A673 (cell line): ENCODE measurements around the gene C4orf54. TPM values are rescaled to one million over a fixed set of nuclear protein-coding genes. Genes with fewer than 3 reads are reported as not detected.

ENCODE experiments used
- BruUV-seq: library from RNA; stranded (reverse); fragments of 400-500 nt; replicated peaks from 2 replicates; lab custom pipeline; 2021; lab: Mats Ljungman, UMichigan
- CTCF ChIA-PET: fragments of 300-600 bp; sonication (Branson Sonifier 250); formaldehyde crosslinking; loops from one replicate; lab custom pipeline; 2022; ENCODE audit warnings: antibody characterized with exemption; lab: Charles Lee
- POLR2A ChIA-PET: fragments of 300-600 bp; sonication (Branson Sonifier 250); formaldehyde crosslinking; loops from one replicate; lab custom pipeline; 2022; ENCODE audit warnings: antibody characterized with exemption; ENCODE audit not compliant: low non-redundant PET; lab: Charles Lee
- DNase-seq: peaks from one replicate; pipeline ENCODE4 v3.0.0-alpha.2; 2015; ENCODE audit warnings: low spot score
- H3K27ac ChIP-seq: fragments of 200-600 bp; sonication (generic); 2 replicates; pipeline ENCODE4 v1.5.1; 2016; ENCODE audit warnings: mixed run types, low read depth, mild to moderate bottlenecking, mixed read lengths, antibody characterized with exemption, low read length; ENCODE audit not compliant: poor library complexity, severe bottlenecking
- H3K27me3 ChIP-seq: fragments of 200-600 bp; sonication (generic); replicated peaks from 2 replicates; pipeline ENCODE4 v1.6.1; 2017; ENCODE audit warnings: mixed run types, low read depth, mild to moderate bottlenecking, mixed read lengths, antibody characterized with exemption, low read length; ENCODE audit not compliant: insufficient read depth, poor library complexity
- H3K36me3 ChIP-seq: fragments of 200-600 bp; sonication (generic); 2 replicates; pipeline ENCODE4 v1.6.1; 2016; ENCODE audit warnings: mixed run types, mild to moderate bottlenecking, mixed read lengths, antibody characterized with exemption, low read length; ENCODE audit not compliant: insufficient read depth, poor library complexity, severe bottlenecking
- H3K4me1 ChIP-seq: fragments of 200-600 bp; sonication (generic); 2 replicates; pipeline ENCODE4 v1.6.1; 2017; ENCODE audit warnings: mixed run types, mild to moderate bottlenecking, mixed read lengths, antibody characterized with exemption, low read length; ENCODE audit not compliant: insufficient read depth, poor library complexity, severe bottlenecking
- H3K4me3 ChIP-seq: fragments of 200-600 bp; sonication (generic); 2 replicates; pipeline ENCODE4 v1.5.1; 2016; ENCODE audit warnings: low read depth, mixed run types, mild to moderate bottlenecking, mixed read lengths, low read length; ENCODE audit not compliant: poor library complexity, severe bottlenecking
- H3K9me3 ChIP-seq: fragments of 200-600 bp; sonication (generic); 2 replicates; pipeline ENCODE4 v1.6.1; 2016; ENCODE audit warnings: mixed run types, low read depth, mild to moderate bottlenecking, mixed read lengths, antibody characterized with exemption, low read length; ENCODE audit not compliant: poor library complexity, severe bottlenecking
- EZH2 ChIP-seq: fragments of 200-600 bp; sonication (generic); IDR thresholded peaks from 2 replicates; pipeline ENCODE4 v1.6.1; 2017; ENCODE audit warnings: borderline replicate concordance, low read depth, mild to moderate bottlenecking, mixed read lengths, antibody characterized with exemption, low read length; ENCODE audit not compliant: poor library complexity, severe bottlenecking
- intact Hi-C: fragments of 100-400 bp; cut with micrococcal nuclease; formaldehyde crosslinking; loops from one replicate; pipeline ENCODE4 v1.10.0; 2022; ENCODE audit not compliant: unreplicated experiment
- total RNA-seq: library from RNA; stranded (reverse); gene quantifications from 2 replicates; pipeline ENCODE4 v1.2.3, GENCODE V29; 2021
- TF ChIP-seq, protein P1 (sequence below): fragments of 300-800, 200-600 bp; sonication (generic); conservative IDR thresholded peaks from 2 replicates; pipeline ENCODE4 v1.5.1; 2017; ENCODE audit warnings: low read depth, mild to moderate bottlenecking, antibody characterized with exemption, low read length, moderate library complexity, mixed read lengths

C4orf54 gene
- total RNA-seq, 1 experiment from 2014 or later = not detected

DNA sequence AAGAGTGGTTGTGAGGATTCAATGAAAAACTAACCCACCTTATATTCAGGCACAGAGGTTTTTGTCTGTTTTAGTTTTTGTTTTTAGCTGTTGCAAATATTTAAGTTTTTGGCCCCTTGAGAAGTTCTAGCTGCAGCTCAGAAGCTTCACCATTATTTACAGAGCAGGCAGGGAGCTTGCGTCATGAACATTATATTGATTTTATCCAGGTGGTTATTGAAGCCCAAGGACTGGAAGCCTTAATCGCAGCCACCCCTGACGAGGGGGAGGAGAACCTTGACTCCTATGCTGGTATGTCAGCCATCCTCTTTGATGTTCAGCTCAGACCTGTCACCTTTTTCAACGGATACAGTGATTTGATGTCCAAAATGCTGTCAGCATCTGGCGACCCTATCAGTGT is 44.9 kb downstream of the C4orf54 start:
- ChIA-PET POLR2A (no interaction called here), CTCF (interaction anchor here (0.5 kb wide), 1 partner anchor 10 kb away, joined by 3 read pairs; no protein-coding TSS in a partner anchor)
- Histone ChIP-seq H3K9me3 (no peaks in the 10 kb centered on the region), H3K4me1 (no peaks in the 10 kb centered on the region), H3K27ac (no peak overlapping the region), H3K36me3 (no peaks in the 10 kb centered on the region), H3K4me3 (no peak overlapping the region), H3K27me3 (peaks cover 57% of the 10 kb centered on the region)
- BruUV-seq = no TSS peak
- DNase-seq = no peak
- intact Hi-C loops = no loop called here
- no peak for TF ChIP-seq EZH2
- TF ChIP-seq, protein P1, sequence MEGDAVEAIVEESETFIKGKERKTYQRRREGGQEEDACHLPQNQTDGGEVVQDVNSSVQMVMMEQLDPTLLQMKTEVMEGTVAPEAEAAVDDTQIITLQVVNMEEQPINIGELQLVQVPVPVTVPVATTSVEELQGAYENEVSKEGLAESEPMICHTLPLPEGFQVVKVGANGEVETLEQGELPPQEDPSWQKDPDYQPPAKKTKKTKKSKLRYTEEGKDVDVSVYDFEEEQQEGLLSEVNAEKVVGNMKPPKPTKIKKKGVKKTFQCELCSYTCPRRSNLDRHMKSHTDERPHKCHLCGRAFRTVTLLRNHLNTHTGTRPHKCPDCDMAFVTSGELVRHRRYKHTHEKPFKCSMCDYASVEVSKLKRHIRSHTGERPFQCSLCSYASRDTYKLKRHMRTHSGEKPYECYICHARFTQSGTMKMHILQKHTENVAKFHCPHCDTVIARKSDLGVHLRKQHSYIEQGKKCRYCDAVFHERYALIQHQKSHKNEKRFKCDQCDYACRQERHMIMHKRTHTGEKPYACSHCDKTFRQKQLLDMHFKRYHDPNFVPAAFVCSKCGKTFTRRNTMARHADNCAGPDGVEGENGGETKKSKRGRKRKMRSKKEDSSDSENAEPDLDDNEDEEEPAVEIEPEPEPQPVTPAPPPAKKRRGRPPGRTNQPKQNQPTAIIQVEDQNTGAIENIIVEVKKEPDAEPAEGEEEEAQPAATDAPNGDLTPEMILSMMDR = no peak

DNA sequence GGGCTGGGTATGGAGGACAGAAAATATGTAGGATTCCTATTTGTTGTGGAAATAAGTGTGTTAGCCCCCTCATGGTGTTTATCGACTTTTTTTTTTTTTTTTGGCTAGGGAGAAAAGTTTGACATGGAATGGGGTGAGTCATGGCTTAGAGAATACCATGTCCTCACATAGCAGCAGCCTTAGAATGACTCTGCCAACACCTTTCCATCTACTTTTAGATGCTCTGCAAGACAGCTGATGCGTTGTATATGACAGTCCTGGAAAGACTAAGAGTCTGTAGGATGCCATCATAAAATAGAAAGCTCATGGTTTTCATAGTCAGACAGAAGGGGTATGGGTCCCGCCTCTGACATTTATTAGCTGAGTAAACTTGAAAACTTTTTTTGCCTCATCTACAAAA is 45.3 kb downstream of the C4orf54 start:
- H3K27me3 ChIP-seq = peaks cover 61% of the 10 kb centered on the region
- no peaks in the 10 kb centered on the region for H3K4me1 ChIP-seq
- H3K36me3 ChIP-seq = no peaks in the 10 kb centered on the region
- ChIA-PET CTCF (no interaction called here), POLR2A (no interaction called here)
- H3K4me3 ChIP-seq = no peak overlapping the region
- TF ChIP-seq, protein P1 = no peak
- TF ChIP-seq EZH2 = no peak
- DNase-seq = no peak
- no TSS peak for BruUV-seq
- no peaks in the 10 kb centered on the region for H3K9me3 ChIP-seq
- no peak overlapping the region for H3K27ac ChIP-seq
- intact Hi-C loops = no loop called here

DNA sequence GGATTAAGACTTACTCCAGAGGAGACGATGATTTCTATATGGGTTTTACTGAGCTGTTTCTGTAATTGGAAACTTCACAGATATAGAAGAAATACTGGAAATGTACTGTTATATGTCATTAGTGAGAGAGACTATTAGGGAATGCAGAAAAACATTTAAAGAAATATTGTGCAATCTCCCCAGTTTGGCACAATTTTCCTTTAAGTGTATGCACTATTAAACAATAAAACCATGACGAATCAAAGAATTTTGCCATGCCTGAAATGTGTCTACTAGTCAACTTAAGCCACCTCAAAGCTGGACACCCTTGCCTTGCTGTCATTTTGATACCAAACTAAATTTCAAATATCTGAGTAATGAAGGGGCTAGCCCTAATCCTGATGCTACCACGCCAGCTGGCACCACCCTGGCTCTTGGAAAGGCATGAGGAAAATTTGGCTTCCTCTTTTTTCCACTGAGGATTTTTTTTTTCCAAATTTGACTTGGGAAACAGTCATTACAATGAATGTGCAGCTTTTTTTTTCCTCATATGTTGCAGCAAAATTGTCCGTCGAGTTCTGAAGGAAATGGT is 46.9 kb downstream of the C4orf54 start:
- Histone ChIP-seq H3K4me3 (no peak overlapping the region), H3K27ac (no peak overlapping the region), H3K4me1 (no peaks in the 10 kb centered on the region), H3K9me3 (no peaks in the 10 kb centered on the region), H3K36me3 (no peaks in the 10 kb centered on the region), H3K27me3 (peaks cover 67% of the 10 kb centered on the region)
- no peak for TF ChIP-seq EZH2
- TF ChIP-seq, protein P1 = no peak
- CTCF ChIA-PET = interaction anchor here (0.6 kb wide), 1 partner anchor 162 kb away, joined by 3 read pairs; no protein-coding TSS in a partner anchor
- no TSS peak for BruUV-seq
- POLR2A ChIA-PET = interaction anchor here (0.6 kb wide), 2 partner anchors 20 to 87 kb away, joined by 3 read pairs; no protein-coding TSS in a partner anchor
- no peak for DNase-seq
- intact Hi-C loops = no loop called here
